BE2C (cell line): ENCODE measurements around the gene ZNF700.
A peak's percentile ranks its signal among the peaks of the same experiment; 100 is the strongest.
"Not testable (repeated sequence)": the region's sequence is repeated elsewhere in the genome, so short reads cannot be mapped to it uniquely, and the experiment has no call there.

Source experiments
- DNase-seq: peaks from one replicate; pipeline ENCODE4 v3.0.0-alpha.2; 2020
- H3K27me3 ChIP-seq: fragments of 250-450 bp; sonication (Bioruptor Pico); 2 replicates; pipeline ENCODE4 v1.5.1; 2020; ENCODE audit warnings: mild to moderate bottlenecking
- H3K36me3 ChIP-seq: fragments of 250-450 bp; sonication (Bioruptor Pico); 2 replicates; pipeline ENCODE4 v1.5.1; 2020; ENCODE audit warnings: mild to moderate bottlenecking
- H3K4me1 ChIP-seq: fragments of 250-450 bp; sonication (Bioruptor Pico); 2 replicates; pipeline ENCODE4 v1.5.1; 2020
- H3K4me3 ChIP-seq: 2 replicates; pipeline ENCODE4 v1.5.1; 2011; ENCODE audit warnings: low read depth, low read length
- H3K9me3 ChIP-seq: fragments of 250-450 bp; sonication (Bioruptor Pico); 2 replicates; pipeline ENCODE4 v1.5.1; 2020
- TF ChIP-seq, protein P1 (sequence below): IDR thresholded peaks from 2 replicates; pipeline ENCODE4 v1.5.1; 2012; ENCODE audit warnings: mild to moderate bottlenecking, low read depth, low read length

The ZNF700 gene

DNA sequence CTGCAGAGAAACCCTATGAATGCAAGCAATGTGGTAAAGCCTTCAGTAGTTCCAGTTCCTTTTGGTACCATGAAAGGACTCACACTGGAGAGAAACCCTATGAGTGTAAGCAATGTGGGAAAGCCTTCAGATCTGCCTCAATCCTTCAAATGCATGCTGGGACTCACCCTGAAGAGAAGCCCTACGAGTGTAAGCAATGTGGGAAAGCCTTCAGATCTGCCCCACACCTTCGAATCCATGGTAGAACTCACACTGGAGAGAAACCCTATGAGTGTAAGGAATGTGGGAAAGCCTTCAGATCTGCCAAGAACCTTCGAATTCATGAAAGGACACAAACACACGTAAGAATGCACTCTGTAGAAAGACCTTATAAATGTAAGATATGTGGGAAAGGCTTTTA is 54.6 kb downstream of the ZNF700 start:
- Histone ChIP-seq H3K9me3 (peaks cover 7% of the 10 kb centered on the region), H3K4me1 (no peaks in the 10 kb centered on the region), H3K27me3 (no peaks in the 10 kb centered on the region), H3K4me3 (no peak overlapping the region), H3K36me3 (no peaks in the 10 kb centered on the region)
- TF ChIP-seq, protein P1, sequence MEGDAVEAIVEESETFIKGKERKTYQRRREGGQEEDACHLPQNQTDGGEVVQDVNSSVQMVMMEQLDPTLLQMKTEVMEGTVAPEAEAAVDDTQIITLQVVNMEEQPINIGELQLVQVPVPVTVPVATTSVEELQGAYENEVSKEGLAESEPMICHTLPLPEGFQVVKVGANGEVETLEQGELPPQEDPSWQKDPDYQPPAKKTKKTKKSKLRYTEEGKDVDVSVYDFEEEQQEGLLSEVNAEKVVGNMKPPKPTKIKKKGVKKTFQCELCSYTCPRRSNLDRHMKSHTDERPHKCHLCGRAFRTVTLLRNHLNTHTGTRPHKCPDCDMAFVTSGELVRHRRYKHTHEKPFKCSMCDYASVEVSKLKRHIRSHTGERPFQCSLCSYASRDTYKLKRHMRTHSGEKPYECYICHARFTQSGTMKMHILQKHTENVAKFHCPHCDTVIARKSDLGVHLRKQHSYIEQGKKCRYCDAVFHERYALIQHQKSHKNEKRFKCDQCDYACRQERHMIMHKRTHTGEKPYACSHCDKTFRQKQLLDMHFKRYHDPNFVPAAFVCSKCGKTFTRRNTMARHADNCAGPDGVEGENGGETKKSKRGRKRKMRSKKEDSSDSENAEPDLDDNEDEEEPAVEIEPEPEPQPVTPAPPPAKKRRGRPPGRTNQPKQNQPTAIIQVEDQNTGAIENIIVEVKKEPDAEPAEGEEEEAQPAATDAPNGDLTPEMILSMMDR, result no peak
- DNase-seq, result no peak

DNA sequence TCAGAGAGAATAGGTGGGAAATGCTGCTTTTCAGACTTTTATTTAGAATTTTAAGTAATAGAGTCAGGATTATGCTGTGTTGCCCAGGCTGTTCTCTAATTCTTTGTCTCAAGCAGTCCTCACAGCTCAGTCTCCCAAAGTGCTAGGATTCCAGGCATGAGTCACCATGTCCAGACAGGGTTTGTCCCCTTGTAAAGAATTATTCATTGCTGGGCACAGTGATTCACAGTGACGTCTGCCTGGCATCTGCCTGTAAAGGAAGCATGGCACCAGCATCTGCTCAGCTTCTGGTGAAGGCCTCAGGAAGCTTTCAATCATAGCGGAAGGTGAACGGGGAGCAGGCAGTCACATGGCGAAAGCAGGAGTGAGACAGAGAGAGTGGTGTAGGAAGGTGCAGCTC is 57.6 kb downstream of the ZNF700 start:
- TF ChIP-seq, protein P1, result no peak
- no peaks in the 10 kb centered on the region for H3K36me3 ChIP-seq
- H3K4me3 ChIP-seq, result no peak overlapping the region
- no peaks in the 10 kb centered on the region for H3K27me3 ChIP-seq
- H3K9me3 ChIP-seq, result peaks cover 7% of the 10 kb centered on the region
- H3K4me1 ChIP-seq, result no peaks in the 10 kb centered on the region
- DNase-seq, result no peak

DNA sequence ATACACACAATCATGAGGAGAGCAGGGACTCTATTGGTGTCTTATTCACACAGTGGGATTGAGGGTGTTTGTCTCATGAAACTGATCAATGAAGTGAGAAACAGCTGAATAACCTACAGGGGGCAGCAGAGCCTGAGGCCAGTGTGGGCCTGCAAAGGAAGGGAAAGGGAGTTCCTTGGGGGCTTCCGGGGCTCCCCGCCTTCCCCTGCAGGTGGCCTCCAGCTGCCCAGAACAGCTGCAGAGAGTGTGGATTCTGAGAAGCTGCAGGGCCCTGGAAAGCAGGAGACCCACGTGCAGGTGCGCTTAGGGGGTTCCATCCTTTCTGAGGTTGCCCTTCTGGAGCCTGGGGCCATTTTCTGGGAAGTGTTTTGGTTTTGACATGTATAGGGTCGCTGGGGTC is 60.1 kb downstream of the ZNF700 start:
- no peaks in the 10 kb centered on the region for H3K27me3 ChIP-seq
- DNase-seq, result peak; percentile 30
- peaks cover 6% of the 10 kb centered on the region; the same call in 1 of the 2 replicates for H3K36me3 ChIP-seq
- H3K4me1 ChIP-seq, result no peaks in the 10 kb centered on the region
- H3K4me3 ChIP-seq, result no peak overlapping the region
- peaks cover 7% of the 10 kb centered on the region; the same call in 1 of the 2 replicates for H3K9me3 ChIP-seq
- TF ChIP-seq, protein P1, result peak; percentile 52

DNA sequence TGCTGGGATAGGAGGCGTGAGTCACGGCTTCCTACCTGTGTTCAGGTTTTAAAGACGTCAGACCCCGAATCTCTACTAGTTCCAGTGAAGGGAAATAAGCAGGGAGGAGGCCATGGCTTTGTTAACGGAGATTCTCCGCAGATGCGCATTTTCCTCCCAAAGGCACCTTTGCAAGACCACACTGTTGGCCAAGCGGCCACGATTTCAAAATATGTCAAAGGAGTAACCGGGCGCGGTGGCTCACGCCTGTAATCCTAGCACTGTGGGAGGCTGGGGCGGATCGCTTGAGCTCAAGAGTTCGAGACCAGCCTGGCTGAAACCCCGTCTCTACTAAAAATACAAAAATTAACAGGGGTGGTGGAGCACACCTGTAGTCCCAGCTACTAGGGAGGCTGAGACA is 61.8 kb downstream of the ZNF700 start:
- Histone ChIP-seq H3K9me3 (no peaks in the 10 kb centered on the region), H3K4me3 (no peak overlapping the region), H3K36me3 (peaks cover 15% of the 10 kb centered on the region), H3K27me3 (no peaks in the 10 kb centered on the region), H3K4me1 (no peaks in the 10 kb centered on the region)
- TF ChIP-seq, protein P1, result no peak
- no peak for DNase-seq

DNA sequence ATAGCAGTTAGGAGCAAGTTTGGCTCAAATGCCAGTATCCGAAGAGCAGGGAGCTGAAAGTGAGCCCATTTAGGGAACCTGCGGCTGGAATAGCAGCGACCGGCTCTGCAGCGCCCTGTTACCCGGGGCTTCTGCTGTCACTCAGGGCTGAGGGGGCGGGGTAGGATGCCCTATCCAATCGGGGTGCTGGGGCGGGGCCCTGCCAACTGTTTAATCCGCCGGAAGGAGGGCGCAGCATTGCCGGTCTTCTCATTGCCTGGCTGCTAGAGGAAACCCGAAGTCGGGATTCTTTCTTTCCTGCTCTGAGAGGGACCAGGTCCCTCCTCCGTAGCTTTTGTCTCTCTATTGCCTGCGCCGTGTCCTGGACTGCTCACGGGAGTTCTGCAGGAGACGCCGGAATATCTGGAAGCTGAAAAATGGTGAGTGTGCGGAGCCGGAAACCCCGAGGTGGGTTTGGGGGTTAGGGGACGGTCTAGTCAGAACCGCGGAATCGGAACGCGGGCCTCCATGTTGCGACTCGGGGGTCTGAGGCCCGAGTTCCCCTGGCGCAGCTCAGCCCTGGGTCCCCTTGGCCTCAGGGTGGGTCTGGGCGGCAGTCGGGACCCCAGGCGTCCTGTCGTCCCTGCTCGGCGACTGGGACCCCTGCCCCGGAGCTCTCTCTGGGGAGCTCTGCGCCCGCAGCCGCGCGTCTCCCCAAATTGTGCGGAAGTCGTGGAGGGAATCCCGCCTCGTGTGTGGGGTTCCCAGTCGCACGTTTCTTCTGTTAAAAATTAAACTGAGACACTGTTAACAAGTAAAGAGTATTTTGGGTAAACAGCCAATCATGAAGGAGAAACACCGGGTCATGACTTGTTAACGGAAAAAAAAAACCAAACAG is 62.7 kb downstream of the ZNF700 start:
- H3K27me3 ChIP-seq, result no peaks in the 10 kb centered on the region
- peak overlapping the region; percentile 96 for H3K4me3 ChIP-seq
- H3K4me1 ChIP-seq, result no peaks in the 10 kb centered on the region
- DNase-seq, result peak; percentile 98
- TF ChIP-seq, protein P1, result no peak
- peaks cover 15% of the 10 kb centered on the region for H3K36me3 ChIP-seq
- H3K9me3 ChIP-seq, result no peaks in the 10 kb centered on the region

DNA sequence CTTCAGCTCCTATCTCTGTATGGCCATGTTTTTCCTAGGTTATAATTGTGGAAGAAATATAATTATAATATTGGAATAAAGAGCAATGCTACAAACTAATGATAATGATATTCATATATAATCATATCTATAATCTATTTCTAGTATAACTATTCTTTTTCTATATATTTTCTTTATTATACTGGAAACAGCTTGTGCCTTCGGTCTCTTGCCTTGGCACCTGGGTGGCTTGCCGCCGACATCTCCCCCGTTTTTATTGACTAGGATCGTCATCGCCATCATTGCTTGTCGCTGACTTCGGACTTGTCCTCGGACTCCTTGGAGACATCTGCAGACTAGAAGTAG is 64.2 kb downstream of the ZNF700 start:
- no peaks in the 10 kb centered on the region for H3K27me3 ChIP-seq
- H3K36me3 ChIP-seq, result peaks cover 15% of the 10 kb centered on the region
- H3K9me3 ChIP-seq, result peaks cover 3% of the 10 kb centered on the region
- TF ChIP-seq, protein P1, result no peak
- no peaks in the 10 kb centered on the region for H3K4me1 ChIP-seq
- H3K4me3 ChIP-seq, result peak overlapping the region; percentile 96
- DNase-seq, result no peak

DNA sequence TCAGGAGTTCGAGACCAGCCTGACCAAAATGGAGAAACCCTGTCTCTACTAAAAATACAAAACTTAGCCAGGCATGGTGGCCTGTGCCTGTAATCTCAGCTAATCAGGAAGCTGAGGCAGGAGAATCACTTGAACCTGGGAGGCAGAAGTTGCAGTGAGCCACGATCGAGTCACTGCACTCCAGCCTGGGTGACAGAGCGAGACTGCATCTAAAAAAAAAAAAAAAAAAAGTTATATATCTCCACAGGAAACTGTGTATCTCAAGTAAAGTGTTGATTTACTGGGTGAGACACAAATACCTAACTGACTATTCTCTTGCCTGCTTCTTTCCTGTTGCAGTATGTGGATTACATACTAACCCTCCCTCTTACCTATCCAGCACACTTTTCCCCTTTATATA is 67.0 kb downstream of the ZNF700 start:
- H3K36me3 ChIP-seq, result peaks cover 18% of the 10 kb centered on the region
- H3K27me3 ChIP-seq, H3K4me1 ChIP-seq, H3K4me3 ChIP-seq, H3K9me3 ChIP-seq, DNase-seq: not testable (repeated sequence)
